NCI-H1436 treated with DMSO at 0.1 percent for 48 hours (cell line): Measurements from ENCODE around the gene DEFB112.
A peak's percentile ranks its signal among the peaks of the same experiment; 100 is the strongest.

Experiments used
- DNase-seq: peaks from one replicate; lab custom pipeline; 2025; lab: John Stamatoyannopoulos, UW

DEFB112 gene, protein sequence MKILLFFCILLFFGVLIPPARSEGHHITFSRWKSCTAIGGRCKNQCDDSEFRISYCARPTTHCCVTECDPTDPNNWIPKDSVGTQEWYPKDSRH

DNA sequence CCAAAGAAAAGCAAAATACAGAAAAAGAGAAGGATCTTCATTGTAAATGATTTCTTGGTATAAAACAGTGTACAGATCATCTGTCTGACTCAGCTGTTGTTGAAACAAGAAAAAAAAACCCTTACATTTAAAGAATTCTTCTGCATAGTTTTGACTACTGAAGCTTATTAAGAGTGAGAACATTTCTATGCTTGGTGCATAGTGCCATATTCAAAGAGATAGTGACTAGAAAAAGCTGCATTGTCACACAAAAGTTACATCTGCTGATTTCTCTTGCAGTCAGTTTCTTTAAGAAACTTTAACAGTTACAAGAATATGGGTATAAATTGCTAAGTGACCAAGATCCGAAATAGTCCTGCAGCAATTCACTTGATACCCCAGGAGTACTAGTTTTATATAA lies at the start of gene DEFB112:
Gene DEFB112 (minus strand): TSS at position 101 of the 400 bp plus-strand sequence. CDS start 60 bp downstream, at position 41.
- no peak for DNase-seq

GRCh38 chr6:50098641-50098993 lies 48.9 kb upstream of the DEFB112 start:
- DNase-seq: no peak

GRCh38 chr6:50097966-50098640 lies 48.4 kb upstream of the DEFB112 start:
- no peak for DNase-seq

GRCh38 chr6:50096296-50096695 lies 46.6 kb upstream of the DEFB112 start:
- DNase-seq: no peak

DNA sequence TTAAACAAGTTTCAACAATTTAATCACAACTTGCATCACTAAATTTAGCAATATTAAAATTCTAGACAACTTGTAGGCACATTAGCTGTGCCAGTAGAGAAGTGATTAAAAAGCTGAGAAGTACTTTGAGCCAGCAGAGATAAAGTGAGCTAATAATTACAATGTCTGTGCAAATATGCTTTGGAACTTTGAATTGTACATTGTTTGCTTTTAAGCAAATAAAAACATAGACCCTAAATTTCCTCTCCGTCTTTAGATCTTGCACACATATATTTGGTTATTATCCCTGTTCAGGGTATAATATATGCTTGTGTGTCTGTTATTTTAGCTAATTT lies 44.2 kb upstream of the DEFB112 start:
- no peak for DNase-seq

GRCh38 chr6:50093116-50093937 lies 43.6 kb upstream of the DEFB112 start:
- DNase-seq: no peak

DNA sequence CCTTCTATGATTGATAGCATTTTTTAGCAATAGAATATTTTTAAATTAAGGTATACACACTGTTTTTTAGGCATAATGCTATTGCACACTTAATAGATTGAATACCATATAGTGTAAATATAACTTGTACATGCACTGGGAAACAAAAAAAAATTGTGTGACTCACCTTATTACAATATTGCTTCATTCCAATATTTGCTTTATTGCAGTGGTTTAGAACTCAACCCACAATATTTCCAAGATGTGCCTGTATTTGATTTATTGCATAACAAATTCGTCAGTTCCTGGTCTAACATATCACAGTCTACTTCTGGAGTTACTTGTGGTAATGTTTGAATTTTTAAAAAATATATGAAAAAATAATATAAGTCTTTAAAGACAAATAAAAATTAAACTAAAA lies 41.9 kb upstream of the DEFB112 start:
- DNase-seq: no peak

GRCh38 chr6:50089911-50090310 lies 40.2 kb upstream of the DEFB112 start:
- DNase-seq: no peak

GRCh38 chr6:50087231-50087954 lies 37.7 kb upstream of the DEFB112 start:
- DNase-seq: no peak

GRCh38 chr6:50077385-50077784 lies 27.7 kb upstream of the DEFB112 start:
- DNase-seq: no peak

- DNase-seq: no peak
Measured at GRCh38 chr6:50076431-50076830, 26.7 kb upstream of the DEFB112 start.

DNA sequence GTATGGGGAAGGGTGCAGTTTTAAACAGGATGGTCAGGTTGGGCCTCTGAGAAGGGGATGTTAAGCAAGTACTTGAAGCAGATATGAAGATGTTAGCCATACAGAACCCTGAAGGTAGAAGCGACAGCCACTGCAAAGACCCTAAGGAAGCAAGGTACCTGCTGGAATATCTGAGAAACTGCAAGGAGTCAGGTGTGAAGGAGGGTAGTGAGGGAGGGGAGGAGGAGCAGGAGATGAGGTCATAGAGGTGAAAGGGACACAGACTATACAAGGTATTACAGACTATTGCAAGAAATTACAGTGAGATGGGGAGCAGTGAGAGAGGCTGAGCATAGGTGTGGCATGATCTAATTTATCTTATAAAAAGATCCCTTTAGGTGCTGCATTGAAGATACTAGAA lies 22.2 kb upstream of the DEFB112 start:
- DNase-seq: no peak

DNA sequence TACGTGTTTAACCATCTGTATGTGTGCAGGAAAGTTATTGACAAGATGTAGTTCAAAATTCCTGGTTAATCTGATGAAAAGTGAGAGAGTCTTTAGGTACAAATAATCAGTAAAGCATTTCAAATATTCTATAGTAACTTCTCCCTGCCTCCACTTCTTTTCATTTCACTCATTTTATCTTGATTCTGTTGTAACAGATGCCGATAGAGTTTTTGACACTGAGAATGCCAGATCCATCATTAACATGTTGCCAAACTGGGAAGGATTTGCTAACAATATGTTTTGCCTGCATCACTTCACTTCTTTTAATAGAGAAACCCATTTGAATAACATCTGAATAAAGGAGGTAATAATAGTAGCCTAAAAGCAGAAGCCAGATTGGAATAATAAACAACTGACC lies 20.4 kb upstream of the DEFB112 start:
- no peak for DNase-seq

DNA sequence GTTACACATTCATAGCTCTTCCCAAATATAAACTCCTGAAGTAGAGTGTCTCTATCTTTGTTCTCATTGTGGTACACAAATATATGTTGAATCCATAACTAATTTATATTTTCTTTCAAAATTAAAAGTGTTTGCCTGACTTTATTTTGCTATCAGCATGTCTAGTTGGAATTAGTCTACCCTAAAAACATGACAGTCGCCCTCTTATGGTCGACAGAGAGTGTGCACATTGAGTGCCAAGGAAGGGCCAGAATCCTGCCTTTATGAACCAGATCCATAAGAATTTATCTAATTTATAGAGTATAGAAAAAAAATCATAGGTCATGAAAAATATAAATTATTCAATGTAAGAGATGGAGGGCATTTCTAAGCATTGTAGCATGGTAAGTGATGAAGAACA lies 12.3 kb upstream of the DEFB112 start:
- no peak for DNase-seq

- DNase-seq: no peak
Measured at GRCh38 chr6:50056242-50056641, 6.5 kb upstream of the DEFB112 start.

DNA sequence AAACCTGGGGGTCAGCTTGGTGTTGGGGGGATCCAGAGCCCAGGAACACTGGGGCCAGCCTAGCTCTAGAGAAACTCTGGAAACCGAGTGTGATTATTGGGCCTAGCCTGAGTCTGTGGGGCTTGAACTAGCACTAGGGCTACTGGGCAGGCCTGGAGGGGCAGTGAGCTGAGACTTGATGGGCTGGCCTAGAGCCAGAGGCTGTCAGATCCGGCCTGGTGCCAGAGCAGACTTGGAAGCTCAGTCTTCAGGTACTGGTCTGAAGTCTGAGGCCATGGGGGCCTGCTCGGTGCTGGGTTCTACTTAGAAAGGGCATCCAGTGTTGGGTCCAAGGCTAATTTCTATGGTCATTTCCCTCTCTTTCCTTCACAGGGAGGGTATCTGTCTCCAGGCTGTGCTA lies 2.7 kb downstream of the DEFB112 start:
- DNase-seq: no peak

DNA sequence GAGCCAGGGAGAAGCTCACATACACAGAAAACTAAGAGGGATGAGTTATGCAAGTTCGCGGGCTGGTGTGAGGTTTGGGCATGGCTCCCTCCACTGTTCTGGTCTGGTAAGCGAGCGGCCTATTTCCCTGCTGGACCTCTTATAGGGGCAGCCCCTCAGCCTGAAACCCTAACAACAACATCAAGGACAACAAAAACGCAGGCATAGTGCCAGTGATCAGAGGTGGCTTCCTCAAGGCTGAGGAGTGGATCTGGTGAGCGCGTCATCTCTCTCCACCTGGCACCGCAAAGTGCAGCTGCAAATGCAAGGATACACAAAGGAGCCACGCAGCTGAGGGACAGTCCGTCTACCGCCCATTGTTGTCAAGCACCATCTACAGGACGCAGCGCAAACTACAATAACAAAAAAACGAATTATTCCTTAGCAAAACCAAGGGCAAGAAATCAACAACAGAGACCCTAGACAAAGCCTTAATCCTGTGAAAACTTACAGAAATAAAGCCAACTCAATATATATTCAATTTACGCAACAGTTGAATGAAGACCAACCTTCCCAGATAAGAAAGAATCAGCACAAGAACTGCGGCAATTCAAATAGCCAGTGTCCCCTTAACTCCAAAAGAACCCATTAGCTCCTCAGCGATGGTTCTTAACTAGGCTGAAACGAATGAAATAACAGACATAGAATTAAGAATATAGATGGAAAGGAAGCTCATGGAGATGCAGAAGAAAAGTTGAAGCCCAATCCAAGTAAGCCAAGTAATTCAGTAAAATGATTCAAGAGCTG lies 18.8 kb downstream of the DEFB112 start:
- DNase-seq: peak; percentile 33

DNA sequence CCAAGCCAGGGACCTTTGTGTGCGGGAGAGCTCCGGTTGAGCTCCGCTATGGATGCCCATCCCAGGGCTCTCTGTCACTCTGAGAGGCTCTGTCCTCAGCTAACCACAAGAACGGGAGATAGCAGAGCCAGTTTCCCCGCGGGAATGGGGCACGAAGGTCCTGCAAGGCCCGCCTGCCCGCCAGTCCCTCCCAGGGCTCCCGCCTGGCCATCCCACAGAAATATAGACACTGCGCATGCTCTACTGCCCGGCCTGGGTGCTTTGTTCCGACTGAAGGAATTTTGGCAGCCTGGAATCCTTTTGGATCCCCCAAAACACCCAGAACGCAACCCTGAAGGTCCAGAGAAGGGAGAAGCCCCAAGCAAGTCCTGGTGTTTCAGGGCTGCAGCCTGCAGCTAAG lies 19.4 kb downstream of the DEFB112 start:
- no peak for DNase-seq

- no peak for DNase-seq
Measured at GRCh38 chr6:50025258-50025657, 24.5 kb downstream of the DEFB112 start.

DNA sequence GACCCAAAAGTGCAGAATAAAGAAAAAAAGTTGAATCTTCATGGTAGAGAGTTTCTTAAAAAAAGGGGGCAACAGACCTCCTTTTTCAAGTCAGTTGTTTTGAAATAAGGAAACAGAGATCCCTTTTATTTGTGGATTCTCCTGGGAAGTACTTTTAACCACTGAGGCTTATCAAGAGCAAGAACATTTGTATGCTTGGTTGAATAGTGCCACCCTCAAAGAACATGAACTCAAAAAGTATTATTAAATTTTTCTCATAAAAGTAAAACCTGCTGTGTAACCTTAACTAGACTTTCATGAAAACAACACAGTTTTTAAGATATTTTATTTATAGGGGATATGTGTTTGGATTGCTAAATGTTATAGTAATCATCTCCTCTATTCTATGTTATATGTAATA lies 27.8 kb downstream of the DEFB112 start, which contains the start of gene DEFB110:
Gene DEFB110 (minus strand): TSS at position 101 of the 400 bp plus-strand sequence. CDS start 59 bp downstream, at position 42.
- DNase-seq: no peak

- no peak for DNase-seq
Measured at GRCh38 chr6:50007819-50008218, 41.9 kb downstream of the DEFB112 start.

- DNase-seq: no peak
Measured at GRCh38 chr6:50003139-50003538, 46.6 kb downstream of the DEFB112 start.
